Stimulated activated CD8-positive, alpha-beta memory T cell treated with anti-CD3 and anti-CD28 coated beads, Interleukin-7, amount 100 ng/mL, for 48 hours (primary cell): ENCODE measurements around the gene USP30.
"Not testable (repeated sequence)": the region's sequence is repeated elsewhere in the genome, so short reads cannot be mapped to it uniquely, and the experiment has no call there.

Experiments used
- DNase-seq, 2 donors: peaks; one replicate each; pipeline ENCODE4 v3.0.0-alpha.2; 2020; ENCODE audit warnings: low read depth in 1 of 2; ENCODE audit errors: extremely low read depth in 1 of 2

The USP30 gene, protein sequence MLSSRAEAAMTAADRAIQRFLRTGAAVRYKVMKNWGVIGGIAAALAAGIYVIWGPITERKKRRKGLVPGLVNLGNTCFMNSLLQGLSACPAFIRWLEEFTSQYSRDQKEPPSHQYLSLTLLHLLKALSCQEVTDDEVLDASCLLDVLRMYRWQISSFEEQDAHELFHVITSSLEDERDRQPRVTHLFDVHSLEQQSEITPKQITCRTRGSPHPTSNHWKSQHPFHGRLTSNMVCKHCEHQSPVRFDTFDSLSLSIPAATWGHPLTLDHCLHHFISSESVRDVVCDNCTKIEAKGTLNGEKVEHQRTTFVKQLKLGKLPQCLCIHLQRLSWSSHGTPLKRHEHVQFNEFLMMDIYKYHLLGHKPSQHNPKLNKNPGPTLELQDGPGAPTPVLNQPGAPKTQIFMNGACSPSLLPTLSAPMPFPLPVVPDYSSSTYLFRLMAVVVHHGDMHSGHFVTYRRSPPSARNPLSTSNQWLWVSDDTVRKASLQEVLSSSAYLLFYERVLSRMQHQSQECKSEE

GRCh38 chr12:109052414-109053323 is at the start of gene USP30:
USP30 (plus strand) TSS chr12:109052576; CDS start chr12:109052679, 103 bp downstream.
- DNase-seq = peak; percentile 69 to 70

- DNase-seq = no peak
These were observed 48.4 kb upstream of the USP30 start for GRCh38 chr12:109004017-109004416.

DNA sequence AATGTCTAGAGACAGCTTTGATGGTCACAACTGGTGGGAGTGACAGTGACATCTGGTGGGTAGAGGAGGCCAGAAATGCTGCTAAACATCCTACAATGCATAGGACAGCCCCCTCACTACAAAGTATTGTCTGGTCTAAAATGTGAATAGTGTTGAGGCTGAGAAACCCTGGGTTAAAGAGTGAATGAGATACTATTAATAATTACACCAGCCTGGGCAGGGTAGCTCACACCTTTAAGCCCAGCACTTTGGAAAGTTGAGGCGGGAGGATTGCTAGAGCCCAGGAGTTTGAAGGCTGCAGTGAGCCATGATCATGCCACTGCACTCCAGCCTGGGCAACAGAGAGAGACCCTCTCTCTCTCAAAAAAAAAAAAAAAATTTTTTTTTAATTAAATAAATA is 42.6 kb upstream of the USP30 start:
- DNase-seq = no peak

DNA sequence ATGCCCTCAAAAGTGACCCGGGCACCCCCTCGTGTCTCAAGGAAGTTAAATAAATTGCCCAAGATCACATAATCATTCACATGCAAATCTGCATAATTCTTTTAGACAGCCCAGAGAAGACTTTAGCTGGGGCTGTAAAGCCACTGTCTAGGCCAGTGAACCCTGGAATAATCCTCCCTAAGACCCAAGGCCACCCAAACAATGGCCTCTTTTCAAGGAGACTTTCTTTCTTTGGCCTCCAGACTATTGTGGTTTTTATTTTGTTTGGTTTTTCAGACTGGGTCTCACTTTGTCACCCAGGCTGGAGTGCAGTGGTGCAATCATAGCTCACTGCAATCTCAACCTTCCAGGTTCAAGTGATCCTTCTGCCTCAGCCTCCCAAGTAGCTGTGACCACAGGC is 42.1 kb upstream of the USP30 start:
- no peak for DNase-seq

DNA sequence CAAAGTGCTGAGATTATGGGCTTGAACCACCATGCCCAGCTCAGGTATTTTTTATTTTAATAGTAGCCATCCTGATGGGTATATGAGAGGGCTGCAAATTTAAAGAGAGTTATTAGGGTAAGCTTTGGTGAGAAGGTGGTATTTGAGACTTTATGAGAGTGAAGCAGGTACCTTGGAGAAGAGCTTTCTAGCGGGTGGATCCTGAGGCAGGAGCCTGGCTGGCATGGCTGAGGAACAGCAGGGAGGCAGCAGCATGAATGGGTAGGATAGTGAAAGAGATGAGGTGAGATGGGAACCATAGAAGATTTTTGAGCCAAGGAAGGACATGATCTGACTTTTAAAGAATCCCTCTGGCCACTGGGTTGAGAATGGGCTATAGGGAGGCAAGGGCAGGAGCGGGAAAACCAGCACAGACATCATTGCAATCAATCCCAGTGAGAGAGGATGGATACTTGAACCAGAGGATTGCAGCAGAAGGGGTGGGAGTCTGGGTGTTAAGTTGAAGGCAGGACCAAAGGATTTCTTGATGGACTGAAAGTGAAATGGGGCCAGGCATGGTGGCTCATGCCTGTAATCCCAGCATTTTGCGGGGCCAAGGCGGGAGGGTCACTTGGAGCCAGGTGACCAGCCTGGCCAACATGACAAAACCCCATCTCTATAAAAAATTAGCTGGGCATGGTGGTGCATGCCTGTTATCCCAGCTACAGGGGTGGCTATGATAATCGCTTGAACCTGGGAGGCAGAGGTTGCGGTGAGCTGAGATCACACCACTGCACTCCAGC is 37.2 kb upstream of the USP30 start:
- no peak for DNase-seq

DNA sequence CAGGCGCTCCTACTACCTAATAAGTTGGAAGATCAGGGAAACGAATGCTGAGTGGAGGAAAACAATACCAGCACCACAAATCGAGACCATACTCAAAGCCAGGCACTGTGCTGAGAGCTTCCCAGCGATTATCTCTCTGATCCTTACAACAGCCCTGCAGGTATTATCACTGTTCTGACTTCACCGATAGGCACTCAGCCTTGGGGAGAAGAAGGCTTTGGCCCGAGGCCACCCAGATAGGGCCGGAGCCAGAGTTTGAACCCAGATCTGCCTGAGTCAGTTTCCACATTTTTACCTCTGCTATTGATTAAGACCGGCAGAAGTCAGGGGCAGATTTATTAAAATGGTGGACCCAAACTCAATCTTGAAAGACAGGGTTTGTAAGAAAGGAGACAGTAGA is 36.4 kb upstream of the USP30 start:
- DNase-seq = no peak

GRCh38 chr12:109016978-109017377 is 35.4 kb upstream of the USP30 start:
- DNase-seq = no peak

- no peak for DNase-seq
These were observed 34.1 kb upstream of the USP30 start for GRCh38 chr12:109018296-109018695.

GRCh38 chr12:109020146-109020795 is 32.1 kb upstream of the USP30 start:
- DNase-seq = no peak

- peak in 1 of 2 donors; percentile 17 for DNase-seq
These were observed 31.5 kb upstream of the USP30 start, which contains the start of gene SVOP for GRCh38 chr12:109020796-109021380. SVOP (minus strand) TSS chr12:109021068; CDS start chr12:109020868, 200 bp downstream.

DNA sequence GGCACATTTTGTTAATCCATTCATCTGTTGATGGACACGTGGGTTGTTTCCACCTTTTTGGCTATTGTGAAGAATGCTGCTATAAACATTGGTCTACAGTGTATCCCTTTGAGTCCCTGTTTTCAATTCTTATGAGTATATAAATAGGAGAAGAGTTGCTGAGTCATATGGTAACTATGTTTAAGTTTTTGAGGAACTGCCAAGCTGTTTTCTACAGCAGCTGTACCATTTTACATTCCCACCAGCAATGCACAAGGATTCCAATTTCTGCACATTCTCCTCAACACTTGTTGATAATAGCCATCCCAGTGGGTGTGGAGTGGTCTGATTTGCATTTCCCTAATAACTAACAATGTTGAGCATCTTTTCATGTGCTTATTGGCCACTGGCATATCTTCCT is 24.6 kb upstream of the USP30 start:
- DNase-seq = no peak

GRCh38 chr12:109028624-109029023 is 23.8 kb upstream of the USP30 start:
- DNase-seq = not testable (repeated sequence)

DNA sequence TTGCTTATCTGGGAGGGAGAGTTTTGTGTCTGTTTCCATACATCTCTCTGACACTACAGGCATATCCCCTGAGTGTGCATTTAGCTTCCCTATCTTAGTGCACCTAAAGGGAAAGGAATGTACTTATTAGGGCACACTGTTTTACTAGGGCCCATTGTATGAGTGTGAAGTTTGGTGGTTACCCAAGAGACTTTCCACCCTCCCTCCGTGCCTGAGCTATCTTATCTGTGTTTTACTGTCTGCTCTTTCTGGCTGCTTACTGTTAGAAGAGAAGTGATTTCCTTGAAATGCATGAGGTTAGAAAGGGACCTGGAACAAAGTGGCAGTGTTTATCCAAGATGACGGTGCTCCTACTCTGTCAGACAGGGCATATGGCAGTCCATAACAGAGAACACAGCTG is 23.0 kb upstream of the USP30 start:
- no peak for DNase-seq

DNA sequence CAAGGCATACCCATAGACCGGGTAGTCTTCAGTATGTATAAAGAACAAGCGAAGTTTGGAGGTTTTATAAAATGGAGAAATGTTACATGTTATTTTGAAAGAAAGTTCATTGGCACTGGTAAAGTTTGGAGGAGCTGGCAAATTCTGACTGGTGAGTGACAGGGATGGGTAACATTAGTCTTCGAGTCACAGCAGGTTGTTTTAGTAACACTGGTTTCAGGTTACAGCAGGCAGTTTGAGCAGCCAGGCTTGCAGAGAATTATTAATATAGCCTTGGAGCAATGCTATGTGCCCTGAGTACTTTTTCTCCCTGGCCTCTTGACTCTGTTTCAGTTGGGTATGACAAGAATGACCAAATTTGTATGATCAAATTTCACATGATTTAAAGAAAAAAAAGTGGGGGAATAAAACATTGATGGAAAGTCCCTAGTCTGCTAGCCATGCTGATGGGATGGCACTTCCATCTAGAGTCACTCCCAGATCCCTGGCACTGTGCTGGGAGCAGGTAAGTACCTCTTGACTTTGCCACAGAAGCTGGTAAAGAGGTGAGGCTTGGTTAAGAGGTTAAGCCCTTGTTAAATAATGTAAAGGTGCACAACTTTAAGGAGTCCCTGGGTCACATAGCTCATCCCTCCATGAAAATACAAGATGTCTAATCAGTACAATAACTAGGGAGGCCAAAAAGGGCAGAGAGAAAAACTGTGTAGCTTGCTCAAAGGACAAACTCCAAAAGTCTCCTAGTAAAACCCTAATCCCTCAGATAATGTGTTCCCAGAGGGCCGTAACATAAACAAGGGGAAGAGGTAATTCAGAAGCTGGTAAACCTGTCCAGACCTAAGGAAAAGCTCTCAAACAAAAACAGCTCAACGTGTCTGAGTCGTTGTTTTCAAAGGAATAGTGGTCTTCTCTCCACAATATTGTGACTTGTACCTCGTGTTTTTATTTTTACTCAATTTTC is 18.9 kb upstream of the USP30 start:
- no peak for DNase-seq

GRCh38 chr12:109036975-109037374 is 15.4 kb upstream of the USP30 start:
- DNase-seq = no peak

DNA sequence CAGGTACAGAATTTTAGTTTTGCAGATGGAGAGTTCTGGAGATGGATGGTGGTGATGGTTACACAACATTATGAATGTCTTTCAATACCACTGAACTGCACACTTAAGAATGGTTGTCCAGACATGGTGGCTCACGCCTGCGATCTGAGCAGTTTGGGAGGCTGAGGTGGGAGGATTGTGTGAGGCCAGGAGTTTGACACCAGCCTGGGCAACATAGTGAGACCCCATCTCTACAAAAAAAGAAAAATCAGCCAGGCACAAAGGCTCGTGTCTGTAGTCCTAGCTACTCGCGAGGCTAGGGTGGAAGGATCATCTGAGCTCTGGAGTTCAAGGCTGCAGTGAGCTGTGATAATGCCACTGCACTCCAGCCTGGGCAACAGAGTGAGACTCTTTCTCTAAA is 8.1 kb upstream of the USP30 start:
- DNase-seq = no peak

GRCh38 chr12:109047081-109047805 is 5.1 kb upstream of the USP30 start:
- no peak for DNase-seq

DNA sequence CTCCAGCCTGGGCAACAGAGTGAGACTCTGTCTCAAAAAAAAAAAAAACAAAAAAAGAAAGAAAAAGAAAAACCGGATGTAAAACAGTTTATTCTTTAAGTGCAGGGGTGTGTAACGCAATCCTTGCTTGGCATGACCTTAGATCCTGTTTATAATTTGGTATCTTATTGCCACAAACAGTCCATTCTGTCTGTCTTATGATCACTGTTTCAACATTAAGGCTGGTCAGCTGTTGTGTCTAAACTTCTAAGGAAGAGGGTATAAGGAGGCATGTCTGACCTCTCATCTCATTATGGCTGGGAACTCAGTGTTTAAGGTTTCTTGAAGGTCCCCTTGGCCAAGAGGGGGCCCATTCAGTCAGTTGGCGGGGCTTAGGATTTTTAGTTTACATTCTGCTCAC is 3.7 kb upstream of the USP30 start:
- DNase-seq = not testable (repeated sequence)
